ENCODE results near the gene GPR155.
A peak's percentile ranks its signal among the peaks of the same experiment; 100 is the strongest.
"Not testable (repeated sequence)": the region's sequence is repeated elsewhere in the genome, so short reads cannot be mapped to it uniquely, and the experiment has no call there.

GPR155 gene

GRCh38 chr2:174442546-174443510, 44.0 kb downstream of the GPR155 start:
- no peak for DNase-seq (ENCODE audit: low read depth in 3 of 3, low spot score in 1 of 3)

GRCh38 chr2:174439950-174440349, 46.9 kb downstream of the GPR155 start:
- no peak for DNase-seq (ENCODE audit: low read depth in 3 of 3, low spot score in 1 of 3)

DNA sequence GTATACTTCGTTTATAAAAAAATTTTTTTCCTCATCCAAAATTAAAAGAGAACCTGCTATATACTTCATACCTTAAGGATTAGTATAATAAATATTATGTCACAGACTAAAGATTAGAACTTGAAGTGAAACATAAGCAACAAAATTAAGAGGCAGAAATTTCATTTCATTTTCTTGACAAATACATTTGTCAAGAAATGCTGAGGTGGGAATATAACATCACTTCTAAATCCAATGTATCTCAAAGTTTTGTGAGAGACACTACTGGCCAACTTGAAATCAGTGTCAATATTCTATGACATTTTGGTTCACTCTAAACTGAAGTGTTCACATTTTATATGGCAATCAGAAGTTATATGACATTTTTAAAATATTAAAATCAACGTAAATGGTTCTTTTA, 47.5 kb downstream of the GPR155 start:
- no peak for DNase-seq (ENCODE audit: low read depth in 3 of 3, low spot score in 1 of 3)

GRCh38 chr2:174438146-174438886, 48.5 kb downstream of the GPR155 start:
- DNase-seq (ENCODE audit: low read depth in 3 of 3, low spot score in 1 of 3), result no peak

- no peak for DNase-seq (ENCODE audit: low read depth in 3 of 3, low spot score in 1 of 3)
These were observed 50.5 kb downstream of the GPR155 start for GRCh38 chr2:174436351-174436750.

DNA sequence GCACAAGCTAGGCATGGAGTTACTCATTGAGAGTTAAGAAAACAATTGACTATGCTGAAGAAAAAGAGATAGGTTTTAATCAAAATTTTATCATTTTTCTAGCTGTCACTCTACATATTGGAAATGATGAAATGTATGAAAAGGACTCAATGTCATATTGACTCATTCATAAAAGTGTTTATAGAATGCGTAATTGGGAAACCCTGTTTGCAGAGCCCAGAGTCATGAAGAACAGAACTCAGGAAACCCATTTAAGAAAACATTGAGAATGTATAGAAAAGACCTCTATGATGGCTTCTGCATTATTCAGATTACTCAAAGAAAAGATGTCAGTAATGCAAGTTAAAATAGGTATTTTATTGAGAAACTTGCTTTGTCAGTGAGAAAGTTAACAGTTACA, 54.9 kb downstream of the GPR155 start:
- no peak for DNase-seq (ENCODE audit: low read depth in 3 of 3, low spot score in 1 of 3)

DNA sequence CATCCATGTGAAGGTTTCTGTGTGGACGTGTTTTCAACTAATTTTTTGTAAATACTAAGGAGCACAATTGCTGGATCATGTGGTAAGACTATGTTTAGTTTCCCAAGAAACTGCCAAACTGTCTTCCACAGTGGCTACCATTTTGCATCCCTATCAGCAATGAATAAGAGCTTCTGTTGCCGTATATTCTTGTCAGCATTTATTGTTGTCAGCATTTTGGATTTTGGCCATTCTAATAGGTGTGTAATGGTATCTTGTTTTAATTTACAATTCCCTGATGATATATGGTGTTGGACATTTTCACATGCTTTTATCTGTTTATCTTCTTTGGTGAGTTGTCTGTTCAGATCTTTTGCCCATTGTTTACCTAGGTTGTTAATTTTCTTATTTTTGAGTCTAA, 56.8 kb downstream of the GPR155 start:
- no peak for DNase-seq (ENCODE audit: low read depth in 3 of 3, low spot score in 1 of 3)

- no peak for DNase-seq (ENCODE audit: low read depth in 3 of 3, low spot score in 1 of 3)
These were observed 58.6 kb downstream of the GPR155 start for GRCh38 chr2:174428214-174428613.

GRCh38 chr2:174412256-174412655, 74.6 kb downstream of the GPR155 start:
- no peak for DNase-seq (ENCODE audit: low read depth in 3 of 3, low spot score in 1 of 3)

- DNase-seq (ENCODE audit: low read depth in 3 of 3, low spot score in 1 of 3), result not testable (repeated sequence)
These were observed 76.8 kb downstream of the GPR155 start for GRCh38 chr2:174410039-174410438.

- no peak for DNase-seq (ENCODE audit: low read depth in 3 of 3, low spot score in 1 of 3)
These were observed 83.2 kb downstream of the GPR155 start for GRCh38 chr2:174403628-174404027.

GRCh38 chr2:174400853-174401252, 86.0 kb downstream of the GPR155 start:
- DNase-seq (ENCODE audit: low read depth in 3 of 3, low spot score in 1 of 3), result no peak

DNA sequence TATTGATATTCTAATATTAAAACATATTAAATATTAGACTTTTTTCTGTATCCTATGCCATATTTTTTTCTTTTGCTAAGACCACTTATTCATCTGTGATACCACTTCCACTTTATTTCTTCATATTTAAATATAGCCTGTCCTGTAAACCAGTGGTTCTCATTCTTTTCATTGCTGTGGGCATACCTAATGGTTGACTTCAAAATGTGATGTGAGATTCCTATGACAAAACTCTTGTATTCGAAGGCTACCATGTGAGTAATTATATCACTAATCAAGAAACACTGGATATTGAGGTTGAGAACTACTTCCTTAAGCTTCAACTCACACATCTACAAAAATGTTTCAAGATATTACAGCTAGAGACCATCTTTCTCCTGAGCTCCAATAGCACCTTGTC, 87.7 kb downstream of the GPR155 start:
- no peak for DNase-seq (ENCODE audit: low read depth in 3 of 3, low spot score in 1 of 3)

DNA sequence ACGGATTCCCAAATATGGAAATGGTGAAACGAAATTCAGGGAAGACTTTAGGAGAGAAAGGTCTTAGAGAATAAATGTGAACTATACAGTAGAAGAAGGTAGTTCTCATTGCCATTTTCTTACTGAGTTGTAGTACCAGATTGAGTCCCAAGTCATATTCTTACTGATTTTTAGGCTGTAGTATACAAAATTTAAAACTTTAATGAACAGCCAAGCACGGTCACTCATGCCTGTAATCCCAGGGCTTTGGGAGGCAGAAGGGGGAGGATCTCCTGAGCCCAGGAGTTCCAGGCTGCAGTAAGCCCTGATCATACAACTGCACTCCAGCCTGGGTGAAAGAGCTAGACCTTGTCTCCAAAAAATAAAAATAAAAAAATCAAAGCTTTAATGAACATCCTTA, 89.1 kb downstream of the GPR155 start:
- no peak for DNase-seq (ENCODE audit: low read depth in 3 of 3, low spot score in 1 of 3)

GRCh38 chr2:174395969-174396630, 90.7 kb downstream of the GPR155 start:
- no peak for DNase-seq (ENCODE audit: low read depth in 3 of 3, low spot score in 1 of 3)

GRCh38 chr2:174395284-174395968, 91.4 kb downstream of the GPR155 start, which contains the start of gene SCRN3:
SCRN3 (plus strand) TSS chr2:174395730; CDS start chr2:174398284, 2,554 bp downstream.
- DNase-seq (ENCODE audit: low read depth in 3 of 3, low spot score in 1 of 3), result peak; percentile 34 to 42 (median 35)

DNA sequence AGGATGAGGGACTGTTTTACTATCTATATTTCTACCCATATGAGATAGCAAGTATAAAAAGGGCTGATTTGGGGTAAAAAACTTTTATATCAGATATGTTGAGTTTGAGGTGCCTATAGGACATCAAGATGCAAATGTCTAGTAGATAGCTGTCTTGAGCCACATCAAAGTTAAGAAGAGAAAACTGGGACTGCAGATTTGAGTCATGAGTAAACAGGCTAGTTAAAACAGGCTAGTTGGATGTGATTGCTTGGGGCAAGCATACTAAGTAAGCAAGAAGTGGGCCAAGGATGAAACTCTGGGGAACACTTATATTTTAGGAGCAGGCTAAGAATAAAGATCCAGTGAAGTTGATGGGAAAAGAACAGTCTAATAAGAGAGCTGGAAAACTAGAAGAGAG, 94.1 kb downstream of the GPR155 start:
- no peak for DNase-seq (ENCODE audit: low read depth in 3 of 3, low spot score in 1 of 3)

- not testable (repeated sequence) for DNase-seq (ENCODE audit: low read depth in 3 of 3, low spot score in 1 of 3)
These were observed 96.5 kb downstream of the GPR155 start for GRCh38 chr2:174390303-174390702.

DNA sequence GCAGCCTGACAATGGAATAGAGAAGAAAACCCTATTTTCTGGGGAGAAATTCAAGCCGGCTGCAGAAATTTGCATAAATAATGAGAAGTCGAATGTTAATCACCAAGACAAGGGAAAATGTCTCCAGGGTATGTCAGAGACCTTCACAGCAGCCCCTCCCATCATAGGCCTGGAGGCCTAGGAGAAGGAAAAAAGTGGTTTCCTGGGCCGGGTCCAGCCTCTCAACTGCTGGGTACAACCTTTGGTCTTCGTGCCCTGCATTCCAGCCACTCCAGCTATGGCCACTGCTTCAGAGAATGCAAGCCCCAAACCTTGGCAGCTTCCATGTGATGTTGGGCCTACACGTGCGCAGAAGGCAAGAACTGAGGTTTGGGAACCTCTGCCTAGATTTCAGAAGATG, 97.3 kb downstream of the GPR155 start:
- DNase-seq (ENCODE audit: low read depth in 3 of 3, low spot score in 1 of 3), result no peak

DNA sequence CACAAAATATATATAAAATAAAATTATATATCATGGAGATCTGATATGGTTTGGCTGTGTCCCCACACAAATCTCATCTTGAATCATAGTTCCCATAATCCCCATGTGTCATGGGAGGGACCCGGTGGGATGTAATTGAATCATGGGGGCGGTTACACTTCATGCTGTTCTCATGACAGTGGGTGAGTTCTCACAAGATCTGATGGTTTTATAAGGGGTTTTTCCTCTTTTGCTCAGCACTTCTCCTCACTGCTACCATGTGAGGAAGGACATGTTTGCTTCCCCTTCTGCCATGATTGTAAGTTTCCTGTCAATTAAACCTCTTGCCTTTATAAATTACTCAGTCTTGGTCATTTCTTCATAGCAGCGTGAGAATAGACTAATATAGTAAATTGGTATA, 98.1 kb downstream of the GPR155 start:
- not testable (repeated sequence) for DNase-seq (ENCODE audit: low read depth in 3 of 3, low spot score in 1 of 3)

DNA sequence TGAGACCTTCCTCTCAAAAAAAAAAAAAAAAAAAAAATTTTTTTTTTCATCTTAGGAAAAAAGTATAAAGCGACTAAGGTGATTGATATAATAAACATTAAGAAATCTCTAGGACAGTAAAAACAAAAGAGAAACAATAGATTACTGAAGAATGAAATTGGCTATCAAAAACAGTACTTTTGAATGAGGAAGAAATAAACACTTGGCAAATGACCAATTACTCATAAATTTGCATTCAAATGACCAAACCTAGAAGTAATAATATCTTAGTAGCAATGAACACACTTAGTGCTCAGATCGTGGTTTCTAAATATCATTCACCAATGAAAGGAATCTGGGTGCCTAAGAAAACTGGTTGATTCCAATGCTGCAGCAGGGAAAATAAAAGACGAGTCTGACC, 101.6 kb downstream of the GPR155 start:
- DNase-seq (ENCODE audit: low read depth in 3 of 3, low spot score in 1 of 3), result no peak

Measured in stimulated activated CD4-positive, alpha-beta T cell treated with anti-CD3 and anti-CD28 coated beads, TNF-alpha, amount 100 ng/mL, for 1 hour (primary cell).